Mesothelial cell of epicardium (in vitro differentiated cells): Measurements from ENCODE around the gene GPR132. TPM values are rescaled to one million over a fixed set of nuclear protein-coding genes. Genes with fewer than 3 reads are reported as not detected.

Source experiments
- DNase-seq, 2 experiments: peaks; one replicate each; pipeline ENCODE4 v3.0.0; 2021; ENCODE audit warnings: low spot score in 2 of 2; ENCODE audit not compliant: unreplicated experiment in 2 of 2
- H3K27ac Mint-ChIP-seq: 2 replicates; pipeline ENCODE4 v1.8.0; 2021; ENCODE audit warnings: mixed read lengths
- H3K27me3 Mint-ChIP-seq: 2 replicates; pipeline ENCODE4 v1.8.0; 2021; ENCODE audit warnings: low read depth, mixed read lengths
- H3K36me3 Mint-ChIP-seq: 2 replicates; pipeline ENCODE4 v1.8.0; 2021; ENCODE audit warnings: mixed read lengths
- H3K4me1 Mint-ChIP-seq: 2 replicates; pipeline ENCODE4 v1.8.0; 2021; ENCODE audit warnings: mixed read lengths
- H3K4me3 Mint-ChIP-seq: 2 replicates; pipeline ENCODE4 v1.8.0; 2021; ENCODE audit warnings: mild to moderate bottlenecking, moderate library complexity, mixed read lengths
- H3K9me3 Mint-ChIP-seq: 2 replicates; pipeline ENCODE4 v1.8.0; 2021; ENCODE audit warnings: mixed read lengths
- CTCF ChIP-seq: fragments of 200-600 bp; sonication (generic); IDR thresholded peaks from one replicate; pipeline ENCODE4 v1.5.0; 2021; ENCODE audit warnings: antibody characterized with exemption; ENCODE audit not compliant: unreplicated experiment
- total RNA-seq: library from RNA; stranded (reverse); gene quantifications from 3 replicates; pipeline ENCODE4 v1.2.1, GENCODE V29; 2021

GPR132 gene
- total RNA-seq, 1 donor from 2014 or later = 1.6 TPM

GRCh38 chr14:105011312-105011990 lies 53.8 kb downstream of the GPR132 start:
- H3K27ac Mint-ChIP-seq = peak overlapping the region; percentile 90
- H3K4me1 Mint-ChIP-seq = peaks cover 39% of the 10 kb centered on the region
- H3K4me3 Mint-ChIP-seq = no peak overlapping the region
- H3K27me3 Mint-ChIP-seq = no peaks in the 10 kb centered on the region
- peaks cover 4% of the 10 kb centered on the region for H3K36me3 Mint-ChIP-seq
- H3K9me3 Mint-ChIP-seq = no peaks in the 10 kb centered on the region
- no peak for DNase-seq
- no peak for TF ChIP-seq CTCF

GRCh38 chr14:105010891-105011291 lies 54.3 kb downstream of the GPR132 start:
- no peak overlapping the region for H3K4me3 Mint-ChIP-seq
- H3K27me3 Mint-ChIP-seq = no peaks in the 10 kb centered on the region
- H3K27ac Mint-ChIP-seq = no peak overlapping the region
- peaks cover 33% of the 10 kb centered on the region for H3K4me1 Mint-ChIP-seq
- no peak for DNase-seq
- H3K9me3 Mint-ChIP-seq = no peaks in the 10 kb centered on the region
- H3K36me3 Mint-ChIP-seq = peaks cover 5% of the 10 kb centered on the region
- TF ChIP-seq CTCF = no peak

GRCh38 chr14:105010106-105010505 lies 55.1 kb downstream of the GPR132 start:
- Mint-ChIP-seq H3K36me3 (peaks cover 5% of the 10 kb centered on the region), H3K27ac (peak overlapping the region; percentile 10), H3K4me1 (peaks cover 27% of the 10 kb centered on the region), H3K4me3 (no peak overlapping the region), H3K9me3 (no peaks in the 10 kb centered on the region), H3K27me3 (no peaks in the 10 kb centered on the region)
- no peak for DNase-seq
- TF ChIP-seq CTCF = no peak

- Mint-ChIP-seq H3K4me1 (peaks cover 9% of the 10 kb centered on the region), H3K27me3 (no peaks in the 10 kb centered on the region), H3K36me3 (peaks cover 5% of the 10 kb centered on the region), H3K4me3 (no peak overlapping the region), H3K27ac (no peak overlapping the region), H3K9me3 (no peaks in the 10 kb centered on the region)
- no peak for DNase-seq
- TF ChIP-seq CTCF = no peak
Measured at GRCh38 chr14:105007593-105008264, 57.5 kb downstream of the GPR132 start.

GRCh38 chr14:105006831-105007592 lies 58.2 kb downstream of the GPR132 start:
- no peak for DNase-seq
- Mint-ChIP-seq H3K27ac (no peak overlapping the region), H3K9me3 (no peaks in the 10 kb centered on the region), H3K27me3 (no peaks in the 10 kb centered on the region), H3K36me3 (peaks cover 5% of the 10 kb centered on the region), H3K4me1 (peaks cover 4% of the 10 kb centered on the region), H3K4me3 (no peak overlapping the region)
- TF ChIP-seq CTCF = no peak
